ENCODE measurements around the gene S100A14.
"Not testable (repeated sequence)": the region's sequence is repeated elsewhere in the genome, so short reads cannot be mapped to it uniquely, and the experiment has no call there.

The S100A14 gene

GRCh38 chr1:153616144-153616916 is at the start of gene S100A14:
S100A14 (minus strand) TSS chr1:153616325; CDS start chr1:153615858, 467 bp downstream.
- DNase-seq (ENCODE audit: low spot score) = no peak

- no peak for DNase-seq (ENCODE audit: low spot score)
Observed at GRCh38 chr1:153663211-153663610, 47.1 kb upstream of the S100A14 start.

GRCh38 chr1:153662269-153662668 is 46.1 kb upstream of the S100A14 start:
- DNase-seq (ENCODE audit: low spot score) = no peak

- no peak for DNase-seq (ENCODE audit: low spot score)
Observed at GRCh38 chr1:153661111-153661708, 45.1 kb upstream of the S100A14 start.

- DNase-seq (ENCODE audit: low spot score) = no peak
Observed at GRCh38 chr1:153659656-153660055, 43.5 kb upstream of the S100A14 start.

- DNase-seq (ENCODE audit: low spot score) = no peak
Observed at GRCh38 chr1:153659175-153659534, 43.0 kb upstream of the S100A14 start.

- DNase-seq (ENCODE audit: low spot score) = peak; percentile 90
Observed at GRCh38 chr1:153658400-153659174, 42.5 kb upstream of the S100A14 start, which contains the start of gene SNAPIN. SNAPIN (plus strand) TSS chr1:153658703; CDS start chr1:153658744, 41 bp downstream.

- no peak for DNase-seq (ENCODE audit: low spot score)
Observed at GRCh38 chr1:153655333-153655732, 39.2 kb upstream of the S100A14 start.

- no peak for DNase-seq (ENCODE audit: low spot score)
Observed at GRCh38 chr1:153652805-153653500, 36.8 kb upstream of the S100A14 start.

- no peak for DNase-seq (ENCODE audit: low spot score)
Observed at GRCh38 chr1:153651771-153652170, 35.6 kb upstream of the S100A14 start.

- no peak for DNase-seq (ENCODE audit: low spot score)
Observed at GRCh38 chr1:153649863-153650235, 33.7 kb upstream of the S100A14 start.

GRCh38 chr1:153649137-153649862 is 33.2 kb upstream of the S100A14 start:
- DNase-seq (ENCODE audit: low spot score) = no peak

- DNase-seq (ENCODE audit: low spot score) = no peak
Observed at GRCh38 chr1:153648000-153648643, 32.0 kb upstream of the S100A14 start.

- no peak for DNase-seq (ENCODE audit: low spot score)
Observed at GRCh38 chr1:153647346-153647714, 31.2 kb upstream of the S100A14 start.

- DNase-seq (ENCODE audit: low spot score) = no peak
Observed at GRCh38 chr1:153646672-153647345, 30.7 kb upstream of the S100A14 start.

GRCh38 chr1:153643816-153644215 is 27.7 kb upstream of the S100A14 start:
- DNase-seq (ENCODE audit: low spot score) = no peak

- DNase-seq (ENCODE audit: low spot score) = no peak
Observed at GRCh38 chr1:153643100-153643499, 27.0 kb upstream of the S100A14 start.

- no peak for DNase-seq (ENCODE audit: low spot score)
Observed at GRCh38 chr1:153642161-153642560, 26.0 kb upstream of the S100A14 start.

GRCh38 chr1:153640861-153641260 is 24.7 kb upstream of the S100A14 start:
- DNase-seq (ENCODE audit: low spot score) = no peak

- not testable (repeated sequence) for DNase-seq (ENCODE audit: low spot score)
Observed at GRCh38 chr1:153640213-153640612, 24.1 kb upstream of the S100A14 start.

GRCh38 chr1:153639280-153639679 is 23.2 kb upstream of the S100A14 start:
- DNase-seq (ENCODE audit: low spot score) = no peak

All from RKO (cell line).